Transverse colon (tissue), 4 donors: ENCODE results near the gene PSEN2.

Source experiments
- POLR2AphosphoS5 ChIP-seq, 3 donors: sonication (generic); formaldehyde crosslinking; IDR thresholded peaks; one replicate each; pipeline ENCODE4 v1.6.1; 2016; ENCODE audit warnings: antibody characterized with exemption in 3 of 3
- TF ChIP-seq, protein P1 (sequence below), 5 experiments: fragments of 200-600 bp in 3 of 5; fragments of 450-650 bp in 2 of 5; sonication (generic) in 3 of 5; IDR thresholded peaks; 1 replicate in 2 of 5; 2 replicates in 3 of 5; pipeline ENCODE4 v1.5.1; 2016 to 2017; ENCODE audit warnings: antibody characterized with exemption in 5 of 5, inconsistent platforms in 3 of 5, mild to moderate bottlenecking in 2 of 5, moderate library complexity in 1 of 5

GRCh38 chr1:226868726-226869125 is 1.7 kb upstream of the PSEN2 start:
- TF ChIP-seq, protein P1, sequence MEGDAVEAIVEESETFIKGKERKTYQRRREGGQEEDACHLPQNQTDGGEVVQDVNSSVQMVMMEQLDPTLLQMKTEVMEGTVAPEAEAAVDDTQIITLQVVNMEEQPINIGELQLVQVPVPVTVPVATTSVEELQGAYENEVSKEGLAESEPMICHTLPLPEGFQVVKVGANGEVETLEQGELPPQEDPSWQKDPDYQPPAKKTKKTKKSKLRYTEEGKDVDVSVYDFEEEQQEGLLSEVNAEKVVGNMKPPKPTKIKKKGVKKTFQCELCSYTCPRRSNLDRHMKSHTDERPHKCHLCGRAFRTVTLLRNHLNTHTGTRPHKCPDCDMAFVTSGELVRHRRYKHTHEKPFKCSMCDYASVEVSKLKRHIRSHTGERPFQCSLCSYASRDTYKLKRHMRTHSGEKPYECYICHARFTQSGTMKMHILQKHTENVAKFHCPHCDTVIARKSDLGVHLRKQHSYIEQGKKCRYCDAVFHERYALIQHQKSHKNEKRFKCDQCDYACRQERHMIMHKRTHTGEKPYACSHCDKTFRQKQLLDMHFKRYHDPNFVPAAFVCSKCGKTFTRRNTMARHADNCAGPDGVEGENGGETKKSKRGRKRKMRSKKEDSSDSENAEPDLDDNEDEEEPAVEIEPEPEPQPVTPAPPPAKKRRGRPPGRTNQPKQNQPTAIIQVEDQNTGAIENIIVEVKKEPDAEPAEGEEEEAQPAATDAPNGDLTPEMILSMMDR (IDR thresholded peaks at IDR 0.05) = no peak
- no peak for TF ChIP-seq POLR2AphosphoS5 (IDR thresholded peaks at IDR 0.05)
